ENCODE results near the gene SLC30A2. TPM values are rescaled to one million over a fixed set of nuclear protein-coding genes. Genes with fewer than 3 reads are reported as not detected.

The SLC30A2 gene
- total and polyA plus RNA-seq, 2 of the 13 experiments (the other 11 are each of a cell fraction or from before 2014, with no cell fraction given), result not detected

DNA sequence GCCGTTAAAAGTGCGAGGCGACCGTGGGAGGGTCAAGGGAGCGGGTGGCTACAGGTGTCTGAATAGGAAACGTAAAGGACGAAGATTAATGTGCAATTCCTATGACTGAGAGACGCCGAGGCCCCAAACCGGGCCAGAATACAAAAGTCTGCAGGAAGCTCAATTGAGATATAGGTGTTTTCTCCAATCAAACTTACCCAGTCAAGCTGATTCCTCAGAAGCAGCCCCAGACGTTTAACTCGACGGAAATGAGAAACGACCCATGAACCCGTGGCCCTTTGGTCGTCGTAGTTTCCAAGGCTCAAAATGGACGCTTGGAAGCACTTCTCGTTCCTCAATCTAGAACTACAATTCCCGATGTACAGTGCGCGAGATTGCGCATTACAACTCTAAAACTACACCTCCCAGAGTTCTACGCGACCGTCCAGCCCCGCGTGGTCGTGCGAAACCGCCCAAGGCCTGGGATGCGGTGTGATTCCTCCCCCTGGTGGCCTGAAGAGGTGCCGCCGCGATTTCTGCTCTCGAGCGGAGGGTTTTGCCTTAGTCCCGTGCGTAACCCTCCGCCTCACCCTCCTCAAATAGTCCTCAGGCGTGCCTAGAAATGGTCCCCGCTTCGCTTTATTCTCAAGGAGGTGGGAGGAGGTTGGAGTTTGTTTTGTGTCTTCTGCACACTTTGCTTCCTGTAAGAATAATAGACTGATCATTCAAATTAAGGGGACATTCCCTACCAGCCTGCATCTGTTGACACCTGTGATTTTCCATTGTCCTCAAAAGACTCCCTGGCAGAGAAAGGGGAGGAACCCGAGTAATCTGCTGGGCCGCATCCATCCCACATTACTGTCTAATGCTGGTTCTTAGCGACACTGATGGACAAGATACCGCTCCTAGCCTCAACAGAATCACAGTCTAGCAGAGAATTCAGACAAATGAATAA is 47.8 kb downstream of the SLC30A2 start, which contains the start of gene PAFAH2 (continued):
- TF ChIP-seq LRRFIP1 (CRISPR knock-in tag; conservative IDR thresholded peaks at IDR 0.05), result no peak
- no peak for TF ChIP-seq ZNF589 (CRISPR knock-in tag; conservative IDR thresholded peaks at IDR 0.05)
- TF ChIP-seq DRAP1 (CRISPR knock-in tag; IDR thresholded peaks at IDR 0.05), result peak; percentile 66
- TF ChIP-seq NFIC (IDR thresholded peaks at IDR 0.05; ENCODE audit: low read length), result peak; percentile 63; the same call in 1 of the 2 replicates
- peak; percentile 88 for TF ChIP-seq HDAC1 (CRISPR knock-in tag; IDR thresholded peaks at IDR 0.05)
- TF ChIP-seq THAP8 (CRISPR knock-in tag; IDR thresholded peaks at IDR 0.05; ENCODE audit: borderline replicate concordance), result no peak
- TF ChIP-seq NR2C2 (CRISPR knock-in tag; IDR thresholded peaks at IDR 0.05; ENCODE audit: borderline replicate concordance), result peak; percentile 91
- TF ChIP-seq, protein P1, sequence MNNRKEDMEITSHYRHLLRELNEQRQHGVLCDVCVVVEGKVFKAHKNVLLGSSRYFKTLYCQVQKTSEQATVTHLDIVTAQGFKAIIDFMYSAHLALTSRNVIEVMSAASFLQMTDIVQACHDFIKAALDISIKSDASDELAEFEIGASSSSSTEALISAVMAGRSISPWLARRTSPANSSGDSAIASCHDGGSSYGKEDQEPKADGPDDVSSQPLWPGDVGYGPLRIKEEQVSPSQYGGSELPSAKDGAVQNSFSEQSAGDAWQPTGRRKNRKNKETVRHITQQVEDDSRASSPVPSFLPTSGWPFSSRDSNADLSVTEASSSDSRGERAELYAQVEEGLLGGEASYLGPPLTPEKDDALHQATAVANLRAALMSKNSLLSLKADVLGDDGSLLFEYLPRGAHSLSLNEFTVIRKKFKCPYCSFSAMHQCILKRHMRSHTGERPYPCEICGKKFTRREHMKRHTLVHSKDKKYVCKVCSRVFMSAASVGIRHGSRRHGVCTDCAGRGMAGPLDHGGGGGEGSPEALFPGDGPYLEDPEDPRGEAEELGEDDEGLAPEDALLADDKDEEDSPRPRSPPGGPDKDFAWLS (CRISPR knock-in tag; IDR thresholded peaks at IDR 0.05; ENCODE audit: borderline replicate concordance), result no peak
- TF ChIP-seq, protein P2, sequence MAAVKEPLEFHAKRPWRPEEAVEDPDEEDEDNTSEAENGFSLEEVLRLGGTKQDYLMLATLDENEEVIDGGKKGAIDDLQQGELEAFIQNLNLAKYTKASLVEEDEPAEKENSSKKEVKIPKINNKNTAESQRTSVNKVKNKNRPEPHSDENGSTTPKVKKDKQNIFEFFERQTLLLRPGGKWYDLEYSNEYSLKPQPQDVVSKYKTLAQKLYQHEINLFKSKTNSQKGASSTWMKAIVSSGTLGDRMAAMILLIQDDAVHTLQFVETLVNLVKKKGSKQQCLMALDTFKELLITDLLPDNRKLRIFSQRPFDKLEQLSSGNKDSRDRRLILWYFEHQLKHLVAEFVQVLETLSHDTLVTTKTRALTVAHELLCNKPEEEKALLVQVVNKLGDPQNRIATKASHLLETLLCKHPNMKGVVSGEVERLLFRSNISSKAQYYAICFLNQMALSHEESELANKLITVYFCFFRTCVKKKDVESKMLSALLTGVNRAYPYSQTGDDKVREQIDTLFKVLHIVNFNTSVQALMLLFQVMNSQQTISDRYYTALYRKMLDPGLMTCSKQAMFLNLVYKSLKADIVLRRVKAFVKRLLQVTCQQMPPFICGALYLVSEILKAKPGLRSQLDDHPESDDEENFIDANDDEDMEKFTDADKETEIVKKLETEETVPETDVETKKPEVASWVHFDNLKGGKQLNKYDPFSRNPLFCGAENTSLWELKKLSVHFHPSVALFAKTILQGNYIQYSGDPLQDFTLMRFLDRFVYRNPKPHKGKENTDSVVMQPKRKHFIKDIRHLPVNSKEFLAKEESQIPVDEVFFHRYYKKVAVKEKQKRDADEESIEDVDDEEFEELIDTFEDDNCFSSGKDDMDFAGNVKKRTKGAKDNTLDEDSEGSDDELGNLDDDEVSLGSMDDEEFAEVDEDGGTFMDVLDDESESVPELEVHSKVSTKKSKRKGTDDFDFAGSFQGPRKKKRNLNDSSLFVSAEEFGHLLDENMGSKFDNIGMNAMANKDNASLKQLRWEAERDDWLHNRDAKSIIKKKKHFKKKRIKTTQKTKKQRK (IDR thresholded peaks at IDR 0.05; ENCODE audit: low read length), result no peak
- peak; percentile 31; the same call in 1 of the 2 replicates for TF ChIP-seq ZNF724P (CRISPR knock-in tag; IDR thresholded peaks at IDR 0.05; ENCODE audit: borderline replicate concordance)
- TF ChIP-seq FOXO4 (CRISPR knock-in tag; conservative IDR thresholded peaks at IDR 0.05), result no peak
- no peak for TF ChIP-seq ZNF577 (CRISPR knock-in tag; IDR thresholded peaks at IDR 0.05; ENCODE audit: borderline replicate concordance, low read depth)
- TF ChIP-seq ZNF451 (CRISPR knock-in tag; IDR thresholded peaks at IDR 0.05), result peak; percentile 68; the same call in 1 of the 2 replicates
- TF ChIP-seq KAT7 (CRISPR knock-in tag; IDR thresholded peaks at IDR 0.05; ENCODE audit: borderline replicate concordance), result peak; percentile 97
